ENCODE data around the gene GMCL2.

GMCL2 gene

DNA sequence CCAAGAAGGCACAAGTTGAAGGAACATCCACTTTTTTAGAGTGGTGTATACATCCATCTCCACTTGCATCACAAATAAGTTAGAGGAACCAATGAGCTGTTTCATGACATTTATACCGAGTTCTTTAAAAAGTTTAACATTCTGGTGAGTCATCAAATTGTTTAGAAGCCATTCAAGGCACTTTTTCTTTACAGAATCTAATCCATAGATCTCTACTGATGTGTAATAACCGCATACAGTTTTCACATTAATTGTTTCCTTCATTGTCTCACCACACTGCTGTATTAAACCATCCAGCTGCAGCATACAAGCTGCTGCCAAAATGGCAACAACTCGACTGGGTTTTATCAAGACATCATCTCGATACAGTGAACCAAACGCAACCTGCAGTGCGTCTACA, 744 bp downstream of the GMCL2 start:
- TF ChIP-seq, protein P1, sequence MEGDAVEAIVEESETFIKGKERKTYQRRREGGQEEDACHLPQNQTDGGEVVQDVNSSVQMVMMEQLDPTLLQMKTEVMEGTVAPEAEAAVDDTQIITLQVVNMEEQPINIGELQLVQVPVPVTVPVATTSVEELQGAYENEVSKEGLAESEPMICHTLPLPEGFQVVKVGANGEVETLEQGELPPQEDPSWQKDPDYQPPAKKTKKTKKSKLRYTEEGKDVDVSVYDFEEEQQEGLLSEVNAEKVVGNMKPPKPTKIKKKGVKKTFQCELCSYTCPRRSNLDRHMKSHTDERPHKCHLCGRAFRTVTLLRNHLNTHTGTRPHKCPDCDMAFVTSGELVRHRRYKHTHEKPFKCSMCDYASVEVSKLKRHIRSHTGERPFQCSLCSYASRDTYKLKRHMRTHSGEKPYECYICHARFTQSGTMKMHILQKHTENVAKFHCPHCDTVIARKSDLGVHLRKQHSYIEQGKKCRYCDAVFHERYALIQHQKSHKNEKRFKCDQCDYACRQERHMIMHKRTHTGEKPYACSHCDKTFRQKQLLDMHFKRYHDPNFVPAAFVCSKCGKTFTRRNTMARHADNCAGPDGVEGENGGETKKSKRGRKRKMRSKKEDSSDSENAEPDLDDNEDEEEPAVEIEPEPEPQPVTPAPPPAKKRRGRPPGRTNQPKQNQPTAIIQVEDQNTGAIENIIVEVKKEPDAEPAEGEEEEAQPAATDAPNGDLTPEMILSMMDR (IDR thresholded peaks at IDR 0.05): no peak
- Histone ChIP-seq H3K27me3 (ENCODE audit: control insufficient read depth, insufficient read depth, low read length) (no peaks in the 10 kb centered on the region), H2AFZ (peak overlapping the region; percentile 61), H3K4me1 (peaks cover 5% of the 10 kb centered on the region), H3K9me3 (ENCODE audit: control insufficient read depth, low read length) (no peaks in the 10 kb centered on the region), H3K4me3 (ENCODE audit: low read depth, low read length) (no peak overlapping the region), H3K79me2 (no peaks in the 10 kb centered on the region), H3K27ac (no peak overlapping the region), H3K9ac (no peak overlapping the region), H3K4me2 (ENCODE audit: low read length) (no peak overlapping the region), H3K36me3 (ENCODE audit: control insufficient read depth, insufficient read depth, low read length) (no peaks in the 10 kb centered on the region)

DNA sequence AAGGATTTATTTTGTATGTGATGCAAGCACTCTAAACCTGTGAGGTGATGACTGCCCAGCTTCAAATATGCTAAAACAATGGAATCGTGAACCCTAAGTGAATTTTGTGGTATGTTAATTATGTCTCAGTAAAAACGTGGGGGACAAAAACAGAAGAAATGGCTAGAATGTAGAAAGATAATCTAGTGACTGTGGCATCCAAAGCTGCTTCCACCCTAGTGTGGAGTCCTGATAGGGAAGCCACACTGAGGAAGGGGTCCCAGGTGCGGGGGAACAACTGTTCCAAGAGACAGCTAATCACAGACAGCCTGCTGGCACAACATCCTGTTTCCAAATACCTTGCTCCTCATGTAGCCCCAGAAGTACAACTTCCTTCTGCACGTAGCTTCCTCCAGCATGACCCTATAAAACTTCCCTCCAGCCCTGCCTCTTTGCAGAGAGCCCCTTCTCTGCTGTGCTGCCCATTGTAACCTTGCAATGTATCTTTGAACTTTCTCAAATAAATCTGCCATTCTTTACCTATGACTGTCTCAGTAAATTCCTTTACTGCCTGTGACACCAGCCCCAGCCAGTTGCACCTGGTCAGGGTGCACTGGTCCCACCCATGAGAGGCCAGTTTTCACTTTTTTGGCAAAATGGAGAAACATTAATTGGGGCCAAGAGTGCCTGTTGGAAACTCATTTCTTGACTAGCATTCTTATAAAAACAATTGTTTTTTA, 4.9 kb downstream of the GMCL2 start:
- H3K4me2 ChIP-seq (ENCODE audit: low read length): no peak overlapping the region
- H3K36me3 ChIP-seq (ENCODE audit: control insufficient read depth, insufficient read depth, low read length): no peaks in the 10 kb centered on the region
- no peaks in the 10 kb centered on the region for H3K79me2 ChIP-seq
- TF ChIP-seq, protein P1 (IDR thresholded peaks at IDR 0.05): no peak
- no peaks in the 10 kb centered on the region for H3K27me3 ChIP-seq (ENCODE audit: control insufficient read depth, insufficient read depth, low read length)
- H3K27ac ChIP-seq: no peak overlapping the region
- peaks cover 5% of the 10 kb centered on the region for H3K4me1 ChIP-seq
- no peaks in the 10 kb centered on the region for H3K9me3 ChIP-seq (ENCODE audit: control insufficient read depth, low read length)
- H3K4me3 ChIP-seq (ENCODE audit: low read depth, low read length): no peak overlapping the region
- no peak overlapping the region for H2AFZ ChIP-seq
- no peak overlapping the region for H3K9ac ChIP-seq

DNA sequence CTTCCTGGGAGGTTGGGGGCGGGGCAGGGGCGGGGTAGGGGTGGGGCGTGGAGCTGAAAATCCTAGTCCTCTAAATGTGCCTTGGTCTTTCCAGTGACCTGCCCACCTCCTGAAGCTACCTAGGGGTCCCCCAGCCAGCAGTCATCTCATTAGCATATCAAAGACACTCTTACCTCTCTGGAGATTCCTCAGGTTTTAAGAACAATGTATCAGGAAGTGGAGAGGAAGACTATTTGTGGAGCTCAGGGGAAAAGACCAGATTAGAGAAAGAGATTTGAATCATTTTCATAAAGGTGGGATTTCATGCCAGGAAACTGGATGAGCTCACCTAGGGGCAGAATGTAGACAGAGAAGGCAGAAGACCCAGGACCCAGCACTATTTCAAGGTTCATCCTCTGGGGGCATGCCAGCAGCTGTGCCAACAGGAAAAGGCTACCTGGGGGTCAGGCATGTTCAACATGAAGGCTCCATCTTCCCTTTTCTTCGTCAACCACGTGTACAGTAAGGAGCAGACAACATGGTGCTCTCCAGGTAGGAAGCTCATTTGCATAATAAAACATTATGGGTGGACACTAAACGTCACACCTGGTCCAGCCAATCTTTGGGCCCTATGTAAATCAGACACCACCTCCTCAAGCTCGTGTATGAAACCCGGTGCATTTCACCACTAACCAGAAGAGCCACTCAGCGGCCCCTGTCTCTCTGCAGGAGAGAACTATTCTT, 6.9 kb downstream of the GMCL2 start:
- H3K9me3 ChIP-seq (ENCODE audit: control insufficient read depth, low read length): no peaks in the 10 kb centered on the region
- H2AFZ ChIP-seq: no peak overlapping the region
- no peaks in the 10 kb centered on the region for H3K4me1 ChIP-seq
- H3K4me3 ChIP-seq (ENCODE audit: low read depth, low read length): no peak overlapping the region
- H3K4me2 ChIP-seq (ENCODE audit: low read length): no peak overlapping the region
- no peaks in the 10 kb centered on the region for H3K36me3 ChIP-seq (ENCODE audit: control insufficient read depth, insufficient read depth, low read length)
- H3K27me3 ChIP-seq (ENCODE audit: control insufficient read depth, insufficient read depth, low read length): no peaks in the 10 kb centered on the region
- no peaks in the 10 kb centered on the region for H3K79me2 ChIP-seq
- H3K9ac ChIP-seq: no peak overlapping the region
- TF ChIP-seq, protein P1 (IDR thresholded peaks at IDR 0.05): no peak
- no peak overlapping the region for H3K27ac ChIP-seq

DNA sequence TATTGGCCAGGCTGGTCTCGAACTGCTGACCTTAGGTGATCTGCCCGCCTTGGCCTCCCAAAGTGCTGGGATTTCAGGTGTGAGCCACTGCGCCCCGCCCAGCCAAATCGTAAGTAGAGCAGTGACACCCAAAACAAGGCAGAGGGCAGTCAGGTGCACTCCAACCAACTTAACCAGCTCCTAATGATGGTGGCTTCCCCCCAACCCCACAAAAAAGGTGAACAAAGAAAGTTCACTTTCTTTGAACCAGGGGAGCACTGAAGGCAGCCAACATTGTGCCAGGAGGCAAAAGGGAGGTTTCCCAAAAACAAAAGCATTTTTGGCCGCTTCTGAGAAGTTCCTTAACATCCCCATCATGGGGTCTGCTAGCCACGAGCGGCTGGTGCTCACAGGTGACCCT, 9.6 kb downstream of the GMCL2 start:
- Histone ChIP-seq H3K4me2 (ENCODE audit: low read length) (no peak overlapping the region), H3K79me2 (no peaks in the 10 kb centered on the region), H2AFZ (no peak overlapping the region), H3K4me3 (ENCODE audit: low read depth, low read length) (no peak overlapping the region), H3K4me1 (no peaks in the 10 kb centered on the region), H3K27ac (no peak overlapping the region), H3K36me3 (ENCODE audit: control insufficient read depth, insufficient read depth, low read length) (no peaks in the 10 kb centered on the region), H3K27me3 (ENCODE audit: control insufficient read depth, insufficient read depth, low read length) (no peaks in the 10 kb centered on the region), H3K9ac (no peak overlapping the region), H3K9me3 (ENCODE audit: control insufficient read depth, low read length) (no peaks in the 10 kb centered on the region)
- TF ChIP-seq, protein P1 (IDR thresholded peaks at IDR 0.05): no peak

Measured in parathyroid adenoma (tissue), 2 donors.